RWPE2 (cell line): Measurements from ENCODE around the gene IL13.
"Not testable (repeated sequence)": the region's sequence is repeated elsewhere in the genome, so short reads cannot be mapped to it uniquely, and the experiment has no call there.

Source experiments
- ATAC-seq: fragments of 200-7000 bp; cut with Tn5 transposase; 3 replicates; pipeline ENCODE4 v1.9.1; 2021; ENCODE audit warnings: low read depth
- DNase-seq: peaks from one replicate; pipeline ENCODE4 v3.0.0-alpha.2; 2020; ENCODE audit warnings: low spot score
- H3K27ac ChIP-seq: fragments of 450-650 bp; 2 replicates; pipeline ENCODE4 v1.5.1; 2017; ENCODE audit warnings: mild to moderate bottlenecking; ENCODE audit not compliant: poor library complexity, severe bottlenecking
- H3K27me3 ChIP-seq: fragments of 250-450 bp; sonication (Bioruptor Pico); 2 replicates; pipeline ENCODE4 v1.5.1; 2021; ENCODE audit warnings: mild to moderate bottlenecking, moderate library complexity; ENCODE audit not compliant: insufficient read depth, poor library complexity, severe bottlenecking
- H3K36me3 ChIP-seq: fragments of 250-450 bp; sonication (Bioruptor Pico); 2 replicates; pipeline ENCODE4 v1.5.1; 2020; ENCODE audit warnings: low read depth, mild to moderate bottlenecking, moderate library complexity
- H3K4me1 ChIP-seq: fragments of 250-450 bp; sonication (Bioruptor Pico); 2 replicates; pipeline ENCODE4 v1.5.1; 2021; ENCODE audit warnings: mild to moderate bottlenecking, moderate library complexity; ENCODE audit not compliant: insufficient read depth, poor library complexity, severe bottlenecking
- H3K4me3 ChIP-seq: fragments of 250-450 bp; sonication (Bioruptor Pico); 2 replicates; pipeline ENCODE4 v1.5.1; 2021; ENCODE audit warnings: mild to moderate bottlenecking, moderate library complexity; ENCODE audit not compliant: severe bottlenecking
- H3K9me3 ChIP-seq: fragments of 250-450 bp; sonication (Bioruptor Pico); 2 replicates; pipeline ENCODE4 v1.5.1; 2021; ENCODE audit warnings: mild to moderate bottlenecking, moderate library complexity; ENCODE audit not compliant: severe bottlenecking
- CTCF ChIP-seq: fragments of 450-650 bp; IDR thresholded peaks from one replicate; pipeline ENCODE4 v1.5.1; 2017; ENCODE audit warnings: mild to moderate bottlenecking, moderate library complexity; ENCODE audit not compliant: poor library complexity, severe bottlenecking

IL13 gene

GRCh38 chr5:132627470-132627869 lies 30.5 kb upstream of the IL13 start:
- H3K27ac ChIP-seq: no peak overlapping the region
- no peaks in the 10 kb centered on the region for H3K9me3 ChIP-seq
- no peak for TF ChIP-seq CTCF
- H3K27me3 ChIP-seq: no peaks in the 10 kb centered on the region
- no peak for ATAC-seq
- DNase-seq: no peak
- peaks cover 60% of the 10 kb centered on the region for H3K36me3 ChIP-seq
- H3K4me1 ChIP-seq: no peaks in the 10 kb centered on the region
- H3K4me3 ChIP-seq: no peak overlapping the region

- no peaks in the 10 kb centered on the region for H3K9me3 ChIP-seq
- DNase-seq (no peak), ATAC-seq (no peak)
- TF ChIP-seq CTCF: no peak
- H3K4me1 ChIP-seq: no peaks in the 10 kb centered on the region
- H3K4me3 ChIP-seq: no peak overlapping the region
- H3K36me3 ChIP-seq: peaks cover 51% of the 10 kb centered on the region
- H3K27me3 ChIP-seq: no peaks in the 10 kb centered on the region
- H3K27ac ChIP-seq: no peak overlapping the region
Observed at GRCh38 chr5:132628814-132629213, 29.2 kb upstream of the IL13 start.

- H3K4me1 ChIP-seq: no peaks in the 10 kb centered on the region
- peaks cover 51% of the 10 kb centered on the region for H3K36me3 ChIP-seq
- no peaks in the 10 kb centered on the region for H3K9me3 ChIP-seq
- no peak overlapping the region for H3K27ac ChIP-seq
- H3K4me3 ChIP-seq: no peak overlapping the region
- no peak for TF ChIP-seq CTCF
- no peak for DNase-seq
- no peak for ATAC-seq
- H3K27me3 ChIP-seq: no peaks in the 10 kb centered on the region
Observed at GRCh38 chr5:132629230-132629944, 28.6 kb upstream of the IL13 start.

- H3K4me1 ChIP-seq, DNase-seq, ATAC-seq, H3K27me3 ChIP-seq, H3K27ac ChIP-seq, H3K9me3 ChIP-seq, H3K4me3 ChIP-seq: not testable (repeated sequence)
- peaks cover 61% of the 10 kb centered on the region for H3K36me3 ChIP-seq
Observed at GRCh38 chr5:132633587-132633986, 24.4 kb upstream of the IL13 start.

GRCh38 chr5:132635873-132636272 lies 22.1 kb upstream of the IL13 start:
- ATAC-seq (no peak), DNase-seq (no peak)
- Histone ChIP-seq H3K4me1 (no peaks in the 10 kb centered on the region), H3K27me3 (no peaks in the 10 kb centered on the region), H3K36me3 (peaks cover 76% of the 10 kb centered on the region), H3K9me3 (no peaks in the 10 kb centered on the region), H3K4me3 (no peak overlapping the region), H3K27ac (no peak overlapping the region)
- TF ChIP-seq CTCF: no peak
